BJ (cell line): ENCODE data around the gene SKAP1. TPM values are rescaled to one million over a fixed set of nuclear protein-coding genes. Genes with fewer than 3 reads are reported as not detected.

Experiments
- CTCF ChIA-PET: fragments of 350-600 bp; formaldehyde crosslinking; extraction: SDS; loops from one replicate; lab custom pipeline; 2021; ENCODE audit warnings: antibody characterized with exemption, inconsistent platforms; lab: Yijun Ruan, JAX
- POLR2A ChIA-PET: fragments of 300-600 bp; sonication (Branson Sonifier 250); formaldehyde crosslinking; extraction: SDS; loops from one replicate; lab custom pipeline; 2021; ENCODE audit warnings: antibody characterized with exemption; lab: Charles Lee
- DNase-seq: peaks from one replicate; pipeline ENCODE4 v3.0.0-alpha.2; 2011; ENCODE audit warnings: low read depth
- H3K27me3 ChIP-seq: 2 replicates; pipeline ENCODE4 v1.6.0; 2011; ENCODE audit warnings: low read length; ENCODE audit not compliant: control insufficient read depth, insufficient read depth
- H3K36me3 ChIP-seq: 2 replicates; pipeline ENCODE4 v1.5.1; 2011; ENCODE audit warnings: low read length; ENCODE audit not compliant: control insufficient read depth, insufficient read depth
- H3K4me3 ChIP-seq: 2 replicates; pipeline ENCODE4 v1.5.1; 2011; ENCODE audit warnings: low read depth, mild to moderate bottlenecking, control low read depth, low read length
- polyA plus RNA-seq: library from polyadenylated mRNA; depleted of rRNA; stranded (reverse); fragments of >200 nt; gene quantifications from 2 replicates; pipeline ENCODE4 v1.2.3, GENCODE V29; 2011
- TF ChIP-seq, protein P1 (sequence below): IDR thresholded peaks from 2 replicates; pipeline ENCODE4 v1.5.1; 2011; ENCODE audit warnings: low read depth, mild to moderate bottlenecking, control low read depth, inconsistent platforms, low read length, moderate library complexity; ENCODE audit not compliant: insufficient read depth

Gene SKAP1
- polyA plus RNA-seq, 1 experiment = not detected

DNA sequence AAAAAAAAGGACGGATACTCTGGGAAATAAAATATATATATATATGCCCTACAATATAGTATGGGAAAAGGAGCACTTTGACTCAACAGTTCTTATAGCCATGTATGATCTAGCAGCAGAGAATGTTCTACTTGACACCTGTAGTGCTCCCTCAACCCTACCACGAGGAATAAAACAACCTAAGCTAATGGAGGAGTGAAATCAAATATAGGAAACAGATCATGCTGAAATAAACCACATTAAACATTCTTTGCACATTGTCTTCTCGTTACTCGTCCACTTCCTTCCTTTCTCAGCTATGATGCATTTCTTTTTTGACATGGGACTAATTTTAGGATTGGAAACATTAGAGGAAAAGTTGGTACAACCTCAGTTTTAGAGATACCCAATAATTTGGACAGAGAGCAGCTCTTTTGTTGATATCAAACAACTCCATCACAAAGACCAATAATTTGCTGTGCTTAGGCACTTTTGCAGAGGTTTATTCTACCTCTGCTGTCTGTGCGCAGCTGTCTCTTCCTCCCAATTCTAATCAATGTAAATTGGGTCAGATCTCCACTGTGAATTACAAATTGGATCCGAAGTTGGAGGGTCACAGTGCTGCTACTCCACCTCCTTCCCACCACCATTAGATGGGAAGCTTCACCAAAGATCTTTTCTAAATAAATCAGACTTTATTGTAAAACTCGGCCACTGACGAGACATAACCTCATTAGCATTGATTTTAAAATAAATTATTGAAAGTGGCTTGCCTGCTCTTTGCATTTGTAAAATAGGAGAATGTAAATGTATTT lies 256.6 kb downstream of the SKAP1 start:
- ChIA-PET POLR2A (interaction anchor here (0.5 kb wide), 1 partner anchor 225 kb away, joined by 3 read pairs; no protein-coding TSS in a partner anchor), CTCF (interaction anchor here (2.1 kb wide), 1 partner anchor 179 kb away, joined by 5 read pairs; no protein-coding TSS in a partner anchor)
- TF ChIP-seq, protein P1, sequence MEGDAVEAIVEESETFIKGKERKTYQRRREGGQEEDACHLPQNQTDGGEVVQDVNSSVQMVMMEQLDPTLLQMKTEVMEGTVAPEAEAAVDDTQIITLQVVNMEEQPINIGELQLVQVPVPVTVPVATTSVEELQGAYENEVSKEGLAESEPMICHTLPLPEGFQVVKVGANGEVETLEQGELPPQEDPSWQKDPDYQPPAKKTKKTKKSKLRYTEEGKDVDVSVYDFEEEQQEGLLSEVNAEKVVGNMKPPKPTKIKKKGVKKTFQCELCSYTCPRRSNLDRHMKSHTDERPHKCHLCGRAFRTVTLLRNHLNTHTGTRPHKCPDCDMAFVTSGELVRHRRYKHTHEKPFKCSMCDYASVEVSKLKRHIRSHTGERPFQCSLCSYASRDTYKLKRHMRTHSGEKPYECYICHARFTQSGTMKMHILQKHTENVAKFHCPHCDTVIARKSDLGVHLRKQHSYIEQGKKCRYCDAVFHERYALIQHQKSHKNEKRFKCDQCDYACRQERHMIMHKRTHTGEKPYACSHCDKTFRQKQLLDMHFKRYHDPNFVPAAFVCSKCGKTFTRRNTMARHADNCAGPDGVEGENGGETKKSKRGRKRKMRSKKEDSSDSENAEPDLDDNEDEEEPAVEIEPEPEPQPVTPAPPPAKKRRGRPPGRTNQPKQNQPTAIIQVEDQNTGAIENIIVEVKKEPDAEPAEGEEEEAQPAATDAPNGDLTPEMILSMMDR = no peak
- no peak overlapping the region for H3K4me3 ChIP-seq
- no peak for DNase-seq
- no peaks in the 10 kb centered on the region for H3K36me3 ChIP-seq
- peaks cover 12% of the 10 kb centered on the region for H3K27me3 ChIP-seq

DNA sequence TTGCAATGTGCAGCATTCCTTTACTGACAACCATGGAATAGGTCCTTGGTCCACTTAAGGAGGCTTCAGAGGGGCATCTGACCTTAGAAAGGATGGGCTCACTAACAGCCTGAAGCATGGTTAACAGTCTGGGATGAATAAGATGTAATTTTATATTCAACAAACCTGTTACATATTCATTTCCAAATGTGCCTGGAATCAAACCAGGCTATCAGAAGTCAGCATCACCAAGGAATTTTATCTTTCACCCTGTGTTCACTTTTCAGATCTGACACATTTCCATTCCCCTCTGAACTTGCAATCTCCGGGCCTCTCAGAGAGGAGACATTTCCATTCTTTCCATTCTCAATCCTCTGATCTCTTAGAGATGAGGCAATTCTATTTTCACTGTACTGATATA lies 260.1 kb downstream of the SKAP1 start:
- TF ChIP-seq, protein P1 = no peak
- Histone ChIP-seq H3K27me3 (peaks cover 17% of the 10 kb centered on the region), H3K4me3 (no peak overlapping the region), H3K36me3 (no peaks in the 10 kb centered on the region)
- DNase-seq = no peak
- ChIA-PET POLR2A (no interaction called here), CTCF (no interaction called here)

DNA sequence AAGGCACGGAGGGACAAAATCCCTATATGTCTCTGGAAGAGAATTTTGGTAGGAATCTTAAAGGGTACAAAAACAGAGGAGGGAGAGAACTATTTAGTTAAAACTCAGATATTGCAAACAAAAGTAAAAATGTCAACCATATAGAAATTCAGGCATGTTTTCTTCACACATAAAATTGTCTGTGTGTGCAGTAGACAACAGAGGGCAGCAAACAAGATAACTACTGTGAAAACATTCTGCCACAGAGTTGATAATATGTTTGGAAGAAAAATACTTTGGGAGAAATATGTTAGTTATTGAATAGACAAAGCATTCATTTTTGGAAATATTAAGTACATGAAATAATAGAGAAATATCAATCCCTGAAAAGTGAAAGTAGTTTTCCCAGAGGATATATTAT lies 266.2 kb downstream of the SKAP1 start:
- Histone ChIP-seq H3K4me3 (no peak overlapping the region), H3K36me3 (no peaks in the 10 kb centered on the region), H3K27me3 (peaks cover 16% of the 10 kb centered on the region)
- POLR2A ChIA-PET = no interaction called here
- CTCF ChIA-PET = interaction anchor here (1.0 to 1.1 kb wide), 2 partner anchors 11 to 13 kb away, joined by 3 to 4 read pairs; no protein-coding TSS in a partner anchor
- TF ChIP-seq, protein P1 = no peak; the same call in 1 of the 2 replicates
- DNase-seq = no peak

DNA sequence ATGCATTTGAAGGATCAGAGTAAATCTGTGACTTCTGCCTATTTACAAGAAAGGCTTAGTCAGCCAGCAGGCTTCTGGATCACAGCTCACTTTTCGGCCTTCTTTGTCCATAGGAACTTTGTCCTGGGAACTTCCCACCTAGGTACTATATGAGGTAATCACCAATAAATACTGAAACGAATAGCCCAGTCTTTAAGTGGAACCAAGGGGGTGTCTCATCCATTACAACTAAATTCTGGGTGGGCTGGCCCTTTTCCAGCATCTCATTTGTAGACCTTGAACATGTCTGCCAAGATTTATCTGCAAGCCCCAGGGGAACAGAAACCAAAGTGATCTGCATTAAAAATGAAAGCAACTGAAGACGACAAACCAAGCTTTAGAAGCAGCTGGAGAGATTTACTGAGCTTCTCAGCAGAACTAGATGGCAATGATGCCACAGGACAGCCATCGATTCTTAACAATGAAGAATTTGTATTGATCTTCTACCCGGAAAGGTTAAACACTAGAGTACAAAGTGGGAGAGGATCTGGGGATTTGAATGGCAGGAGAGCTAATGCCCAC lies 267.0 kb downstream of the SKAP1 start:
- CTCF ChIA-PET = interaction anchor here (0.5 to 1.0 kb wide), 5 partner anchors 9 to 1954 kb away, joined by 3 to 4 read pairs (median 3); no protein-coding TSS in a partner anchor
- no peak for DNase-seq
- Histone ChIP-seq H3K36me3 (no peaks in the 10 kb centered on the region), H3K4me3 (no peak overlapping the region), H3K27me3 (peaks cover 15% of the 10 kb centered on the region)
- TF ChIP-seq, protein P1 = no peak
- POLR2A ChIA-PET = no interaction called here

DNA sequence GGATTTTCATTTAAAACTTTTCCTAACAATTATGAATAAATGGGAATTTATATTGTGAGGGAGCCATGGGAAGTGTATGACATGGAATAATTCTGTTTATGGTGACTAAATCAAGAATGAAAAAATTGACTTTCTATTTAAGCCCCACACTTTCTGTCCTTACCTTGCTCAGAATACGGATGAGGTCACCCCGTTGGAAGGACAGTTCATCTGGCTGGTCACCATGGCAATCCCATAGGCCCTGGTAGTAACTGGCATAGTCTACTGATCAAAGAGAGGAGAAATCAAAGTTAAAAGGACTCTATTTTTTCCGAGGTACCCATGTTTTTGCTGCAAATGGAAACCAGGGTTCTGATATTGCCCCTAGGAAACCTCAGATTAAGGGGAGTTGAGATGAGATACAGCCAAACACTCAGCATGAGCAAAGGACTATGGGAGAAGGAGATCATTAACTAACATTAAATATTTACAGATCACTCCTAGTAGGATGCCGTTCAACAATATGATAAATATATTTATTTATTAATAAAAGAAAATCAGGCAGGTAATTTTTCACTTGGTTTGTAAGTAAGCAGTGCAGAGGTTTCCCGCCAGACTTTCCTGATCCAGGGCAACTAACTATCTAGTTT lies 267.6 kb downstream of the SKAP1 start:
- H3K4me3 ChIP-seq = no peak overlapping the region
- H3K27me3 ChIP-seq = peaks cover 15% of the 10 kb centered on the region
- TF ChIP-seq, protein P1 = no peak
- ChIA-PET POLR2A (no interaction called here), CTCF (interaction anchor here (0.5 to 0.6 kb wide), 3 partner anchors 8 to 429 kb away, joined by 3 read pairs; no protein-coding TSS in a partner anchor)
- no peak for DNase-seq
- H3K36me3 ChIP-seq = no peaks in the 10 kb centered on the region
